Measurements from ENCODE around the gene SLC8B1.

SLC8B1 gene

GRCh38 chr12:113267621-113268020, 67.3 kb downstream of the SLC8B1 start:
- DNase-seq: no peak

GRCh38 chr12:113266106-113266895, 68.6 kb downstream of the SLC8B1 start:
- no peak for DNase-seq

- DNase-seq: no peak
These were observed 71.4 kb downstream of the SLC8B1 start for GRCh38 chr12:113263431-113263963.

GRCh38 chr12:113262710-113263109, 72.2 kb downstream of the SLC8B1 start:
- DNase-seq: no peak

- peak; percentile 37 for DNase-seq
These were observed 73.0 kb downstream of the SLC8B1 start for GRCh38 chr12:113261847-113262470.

GRCh38 chr12:113260636-113261300, 74.1 kb downstream of the SLC8B1 start:
- no peak for DNase-seq

- DNase-seq: no peak
These were observed 74.8 kb downstream of the SLC8B1 start for GRCh38 chr12:113260127-113260526.

- no peak for DNase-seq
These were observed 77.3 kb downstream of the SLC8B1 start for GRCh38 chr12:113257564-113257963.

- no peak for DNase-seq
These were observed 80.6 kb downstream of the SLC8B1 start for GRCh38 chr12:113254298-113254697.

- no peak for DNase-seq
These were observed 81.2 kb downstream of the SLC8B1 start for GRCh38 chr12:113253532-113254285.

GRCh38 chr12:113252494-113252893, 82.4 kb downstream of the SLC8B1 start:
- DNase-seq: no peak

GRCh38 chr12:113251404-113252070, 83.4 kb downstream of the SLC8B1 start:
- no peak for DNase-seq

GRCh38 chr12:113250045-113250444, 84.9 kb downstream of the SLC8B1 start:
- DNase-seq: no peak

- DNase-seq: no peak
These were observed 85.4 kb downstream of the SLC8B1 start for GRCh38 chr12:113249546-113249945.

GRCh38 chr12:113248842-113249435, 86.0 kb downstream of the SLC8B1 start:
- no peak for DNase-seq
